Forelimb muscle (tissue), 1 donor: ENCODE data around the gene PIPOX. TPM values are rescaled to one million over a fixed set of nuclear protein-coding genes. Genes with fewer than 3 reads are reported as not detected.

Experiments used
- DNase-seq: peaks from one replicate; pipeline ENCODE4 v3.0.0-alpha.2; 2013; ENCODE audit warnings: low read depth
- polyA plus RNA-seq: library from polyadenylated mRNA; unstranded; fragments of 120-200 nt; gene quantifications from one replicate; pipeline ENCODE4 v1.2.1, GENCODE V29; 2013; ENCODE audit not compliant: insufficient read length

The PIPOX gene
- polyA plus RNA-seq, 1 donor: 1.9 TPM

DNA sequence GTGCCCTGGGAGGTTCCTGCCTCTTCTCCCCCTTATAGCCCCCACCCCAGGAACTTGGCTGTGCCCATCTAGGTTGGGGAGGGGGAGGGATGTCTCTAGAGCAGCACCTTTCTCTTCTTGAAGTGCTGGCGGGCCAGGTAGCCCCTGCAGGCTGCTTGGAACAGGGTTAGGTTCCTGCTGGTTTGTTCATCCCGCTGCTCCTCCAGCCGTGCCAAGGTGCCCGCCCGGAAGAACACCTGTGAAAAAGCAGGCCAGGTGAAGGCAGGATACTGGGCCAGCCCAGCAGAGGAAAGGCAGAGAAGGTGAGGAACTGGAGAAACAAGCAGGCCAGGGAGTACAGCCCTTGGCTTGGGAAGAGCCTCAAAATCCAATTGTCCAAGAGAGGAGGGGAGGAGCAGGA is 56.6 kb downstream of the PIPOX start:
- DNase-seq: no peak

DNA sequence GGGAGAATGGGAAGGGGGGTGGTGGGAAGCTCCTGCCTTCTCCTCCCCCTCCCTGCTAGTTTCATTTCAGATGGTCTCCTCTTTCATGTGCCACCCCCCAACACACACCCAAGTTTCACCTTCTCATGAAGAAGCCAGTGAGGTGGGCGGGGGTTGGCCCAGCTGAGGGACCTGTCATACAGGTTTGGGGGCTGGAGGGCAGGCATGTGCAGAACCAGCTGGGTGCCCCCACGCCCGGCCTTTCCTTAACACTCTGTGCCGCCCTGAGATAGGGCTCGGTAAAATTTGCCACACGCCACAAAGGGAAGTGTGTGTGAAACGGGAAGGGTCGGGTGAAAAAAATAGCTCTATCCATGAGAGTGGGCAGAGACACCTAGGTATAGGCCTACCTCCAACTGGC is 57.4 kb downstream of the PIPOX start:
- no peak for DNase-seq

DNA sequence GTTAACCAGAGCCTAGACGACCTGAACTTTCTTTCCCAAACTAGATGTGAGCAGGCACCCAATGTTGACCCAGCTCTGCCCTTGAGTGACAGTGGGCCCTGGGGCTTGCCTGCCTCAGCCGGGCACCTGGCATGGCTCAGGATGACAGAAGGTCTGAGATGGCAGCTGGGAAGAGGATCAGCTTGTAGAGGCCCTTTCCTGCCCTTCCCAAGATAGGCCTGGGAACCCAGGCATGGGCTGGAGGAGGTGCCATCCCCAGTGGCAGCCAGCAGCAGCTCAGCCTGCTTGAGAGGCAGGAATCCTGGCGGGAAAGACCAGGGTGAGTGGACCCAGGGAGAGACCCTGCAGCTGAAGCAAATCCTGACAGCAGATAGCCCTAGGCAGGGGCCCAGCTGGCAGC is 59.1 kb downstream of the PIPOX start:
- no peak for DNase-seq

DNA sequence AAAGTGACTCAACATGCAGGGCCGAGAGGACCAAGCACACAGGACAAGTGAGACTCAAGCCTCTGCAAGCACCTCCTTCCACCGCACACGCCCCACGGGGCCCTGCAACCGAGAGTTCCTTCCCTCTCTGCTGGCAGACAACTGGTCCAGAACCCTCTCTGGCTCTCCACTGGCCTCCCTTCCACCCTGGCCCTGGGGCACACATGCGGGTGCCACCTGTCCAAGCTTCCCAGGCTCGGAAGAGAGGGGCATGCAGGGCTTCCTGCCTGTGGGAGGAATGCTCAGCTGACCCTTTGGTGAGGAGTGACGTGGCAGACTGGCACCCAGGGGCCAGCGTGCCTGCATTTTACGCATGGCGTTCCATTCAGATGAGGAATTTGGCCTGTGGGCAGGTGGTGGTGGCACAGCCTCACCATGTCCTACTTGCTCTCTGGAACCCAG is 59.8 kb downstream of the PIPOX start:
- no peak for DNase-seq

DNA sequence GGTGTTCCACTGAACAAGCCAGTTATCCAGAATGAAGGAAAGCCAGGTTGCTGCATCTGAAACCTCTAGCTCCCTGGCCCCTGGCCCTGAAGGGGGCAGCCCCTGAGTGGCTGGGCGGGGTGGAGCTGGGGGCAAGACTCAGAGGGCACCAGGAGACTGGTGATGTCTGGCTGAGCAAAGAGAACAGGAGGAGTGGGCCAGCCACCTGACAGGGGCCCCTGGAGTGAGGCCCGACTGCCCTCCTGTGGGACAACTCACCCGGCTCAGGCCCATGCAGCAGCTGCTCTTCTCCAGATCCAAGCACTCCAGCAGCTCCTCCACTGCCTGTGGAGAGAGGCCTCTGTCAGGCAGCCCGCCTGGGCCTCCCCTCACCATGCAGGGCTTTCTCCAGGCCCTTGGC is 60.4 kb downstream of the PIPOX start:
- DNase-seq: no peak

Other genes starting within 250 kb of the PIPOX start
- 13.2 TPM for gene FAM222B, start 200.4 kb upstream of the PIPOX start, polyA plus RNA-seq
- 42.0 TPM for gene ERAL1, start 188.1 kb upstream of the PIPOX start, polyA plus RNA-seq
- gene FLOT2, start 145.4 kb upstream of the PIPOX start, polyA plus RNA-seq: 72.4 TPM
- 2.8 TPM for gene DHRS13, start 140.1 kb upstream of the PIPOX start, polyA plus RNA-seq
- gene PHF12, start 91.6 kb upstream of the PIPOX start, polyA plus RNA-seq: 27.9 TPM
- gene SEZ6, start 37.1 kb upstream of the PIPOX start, polyA plus RNA-seq: 0.34 TPM
- gene MYO18A, start 137.3 kb downstream of the PIPOX start, polyA plus RNA-seq: 292 TPM
- gene CRYBA1, start 203.7 kb downstream of the PIPOX start, polyA plus RNA-seq: not detected